Muscle layer of duodenum (tissue), 2 donors: ENCODE measurements around the gene FAM163B.

Source experiments
- H3K27ac ChIP-seq: one replicate; pipeline ENCODE4 v1.7.0; 2013; ENCODE audit warnings: mild to moderate bottlenecking, low read length
- H3K27me3 ChIP-seq: one replicate; pipeline ENCODE4 v1.7.0; 2013; ENCODE audit warnings: low read depth, mild to moderate bottlenecking, control low read depth, low read length
- H3K36me3 ChIP-seq, 2 donors: one replicate each; pipeline ENCODE4 v1.7.0; 2013; ENCODE audit warnings: low read length in 2 of 2, control low read depth in 1 of 2, mild to moderate bottlenecking in 1 of 2; ENCODE audit not compliant: insufficient read depth in 2 of 2, control insufficient read depth in 1 of 2
- H3K4me1 ChIP-seq, 2 donors: one replicate each; pipeline ENCODE4 v1.7.0; 2013; ENCODE audit warnings: low read length in 2 of 2, mild to moderate bottlenecking in 2 of 2, control low read depth in 1 of 2, moderate library complexity in 1 of 2; ENCODE audit not compliant: insufficient read depth in 2 of 2, control insufficient read depth in 1 of 2
- H3K4me3 ChIP-seq, 2 donors: one replicate each; pipeline ENCODE4 v1.7.0; 2013; ENCODE audit warnings: low read length in 2 of 2, low read depth in 1 of 2, mild to moderate bottlenecking in 1 of 2
- H3K9me3 ChIP-seq, 2 donors: one replicate each; pipeline ENCODE4 v1.7.0; 2013; ENCODE audit warnings: low read length in 2 of 2, control low read depth in 1 of 2, mild to moderate bottlenecking in 1 of 2; ENCODE audit not compliant: control insufficient read depth in 1 of 2
- donor health status: healthy.

FAM163B gene

DNA sequence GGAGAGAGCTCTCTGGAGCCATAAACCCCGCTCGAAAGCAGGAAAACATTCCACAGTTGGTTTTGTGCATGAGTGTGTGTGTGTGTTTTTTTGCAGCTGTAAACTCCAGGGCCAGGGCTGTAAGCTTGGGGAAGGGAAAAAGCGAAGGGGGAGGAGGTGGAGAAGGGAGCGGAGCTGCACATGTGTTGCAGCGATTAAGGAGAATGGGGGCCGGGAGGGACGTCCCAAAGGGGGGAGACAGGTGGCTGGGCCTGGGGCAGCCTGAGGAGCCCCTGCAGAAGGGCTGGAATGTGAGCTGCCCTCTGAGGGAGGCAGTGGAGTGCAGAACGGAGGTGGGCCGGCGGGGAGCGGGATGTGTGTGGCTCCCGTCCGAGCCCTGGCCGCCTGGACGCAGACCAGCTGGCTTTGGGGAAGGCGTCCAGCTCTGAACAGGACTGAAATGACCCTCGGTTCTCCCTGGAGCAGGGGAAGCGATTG is 81.7 kb downstream of the FAM163B start:
- H3K4me3 ChIP-seq, result no peak overlapping the region
- H3K4me1 ChIP-seq, result peaks cover 0 to 30% of the 10 kb centered on the region in 2 donors
- no peaks in the 10 kb centered on the region for H3K9me3 ChIP-seq
- H3K36me3 ChIP-seq, result no peaks in the 10 kb centered on the region
- no peak overlapping the region for H3K27ac ChIP-seq
- H3K27me3 ChIP-seq, result peaks cover 5% of the 10 kb centered on the region
